ENCODE measurements around the gene NACA2. TPM values are rescaled to one million over a fixed set of nuclear protein-coding genes. Genes with fewer than 3 reads are reported as not detected.

Gene NACA2
- total RNA-seq, 1 experiment from 2014 or later: not detected

- Histone ChIP-seq H2AFZ (ENCODE audit: low read depth, low read length, poor library complexity, severe bottlenecking) (peak overlapping the region; percentile 47), H3K4me3 (replicated peaks in 1 of 2; ENCODE audit: low read depth in 1 of 2, low read length in 2 of 2) (no peak overlapping the region), H4K20me1 (ENCODE audit: insufficient read depth) (no peaks in the 10 kb centered on the region), H3K9ac (ENCODE audit: low read length) (no peak overlapping the region), H3K27ac (ENCODE audit: low read depth, low read length) (no peak overlapping the region), H3K36me3 (ENCODE audit: control insufficient read depth in 1 of 2, insufficient read depth in 2 of 2, low read length in 2 of 2) (no peaks in the 10 kb centered on the region), H3K27me3 (ENCODE audit: insufficient read depth, low read length) (no peaks in the 10 kb centered on the region), H3K79me2 (ENCODE audit: insufficient read depth, low read length) (no peaks in the 10 kb centered on the region), H3K9me3 (ENCODE audit: control insufficient read depth in 1 of 2, insufficient read depth in 1 of 2, low read depth in 1 of 2, low read length in 2 of 2) (0 out of 4 replicates have a peak, but pooled peaks cover 0 to 3% of the 10 kb centered on the region in 2 experiments), H3K4me1 (ENCODE audit: control insufficient read depth in 1 of 2, insufficient read depth in 2 of 2, low read length in 2 of 2) (no peaks in the 10 kb centered on the region), H3K9me2 (ENCODE audit: insufficient read depth) (0 out of 2 replicates have a peak, but pooled peaks cover 6% of the 10 kb centered on the region), H3K4me2 (ENCODE audit: low read length) (no peak overlapping the region)
- ChIA-PET POLR2A (no interaction called here), CTCF (interaction anchor here (0.7 to 4.0 kb wide), 7 partner anchors 8 to 473 kb away, joined by 3 to 40 read pairs (median 9); no protein-coding TSS in a partner anchor), RAD21 (ENCODE audit: low non-redundant PET in 1 of 2, low total read pairs in 2 of 2, uncharacterized antibody in 2 of 2, unreplicated experiment in 2 of 2) (interaction anchor here (0.8 to 2.7 kb wide), 3 partner anchors 430 to 474 kb away, joined by 4 to 14 read pairs (median 6); no protein-coding TSS in a partner anchor)
- intact Hi-C loops (cut with micrococcal nuclease): loop anchor here (1.0 to 10.0 kb wide), 5 partner anchors 201 to 589 kb away; partner anchors contain the start of gene MED13
- no peak for TF ChIP-seq SRF (IDR thresholded peaks at IDR 0.05; ENCODE audit: low read depth)
- TF ChIP-seq RAD21 (IDR thresholded peaks at IDR 0.05; ENCODE audit: low read depth): peak; percentile 96
- TF ChIP-seq ELF1 (IDR thresholded peaks at IDR 0.05; ENCODE audit: borderline replicate concordance, low read depth): no peak
- TF ChIP-seq REST (IDR thresholded peaks at IDR 0.05; ENCODE audit: low read depth): no peak
- TF ChIP-seq ZBTB33 (IDR thresholded peaks at IDR 0.05; ENCODE audit: extremely low read depth, insufficient replicate concordance, low read length): no peak
- no peak for TF ChIP-seq YY1 (IDR thresholded peaks at IDR 0.05; ENCODE audit: extremely low read depth, insufficient replicate concordance, low read depth, low read length)
- TF ChIP-seq ZFX (IDR thresholded peaks at IDR 0.05): no peak
- no peak for TF ChIP-seq SP1 (IDR thresholded peaks at IDR 0.05; ENCODE audit: low read depth)
- TF ChIP-seq CTCF (IDR thresholded peaks at IDR 0.05 in 2 of 3, conservative IDR thresholded peaks at IDR 0.05 in 1 of 3; ENCODE audit: borderline replicate concordance in 1 of 3, insufficient read depth in 1 of 3, low read depth in 2 of 3, low read length in 2 of 3): peak; percentile 88 to 99 (median 89)
- TF ChIP-seq MAX (IDR thresholded peaks at IDR 0.05): no peak
- no TSS peak for BruUV-seq (replicated peaks)
- DNase-seq (ENCODE audit: low read depth, low spot score) (peak; percentile 65), ATAC-seq (peak; percentile 80)
Measured at GRCh38 chr17:61635913-61636432, 45.0 kb upstream of the NACA2 start.
